ENCODE measurements around the gene PKN1. TPM values are rescaled to one million over a fixed set of nuclear protein-coding genes. Genes with fewer than 3 reads are reported as not detected.

Gene PKN1
- total RNA-seq, 4 donors from 2014 or later: 13.2 to 30.9 (median 16.4) TPM

DNA sequence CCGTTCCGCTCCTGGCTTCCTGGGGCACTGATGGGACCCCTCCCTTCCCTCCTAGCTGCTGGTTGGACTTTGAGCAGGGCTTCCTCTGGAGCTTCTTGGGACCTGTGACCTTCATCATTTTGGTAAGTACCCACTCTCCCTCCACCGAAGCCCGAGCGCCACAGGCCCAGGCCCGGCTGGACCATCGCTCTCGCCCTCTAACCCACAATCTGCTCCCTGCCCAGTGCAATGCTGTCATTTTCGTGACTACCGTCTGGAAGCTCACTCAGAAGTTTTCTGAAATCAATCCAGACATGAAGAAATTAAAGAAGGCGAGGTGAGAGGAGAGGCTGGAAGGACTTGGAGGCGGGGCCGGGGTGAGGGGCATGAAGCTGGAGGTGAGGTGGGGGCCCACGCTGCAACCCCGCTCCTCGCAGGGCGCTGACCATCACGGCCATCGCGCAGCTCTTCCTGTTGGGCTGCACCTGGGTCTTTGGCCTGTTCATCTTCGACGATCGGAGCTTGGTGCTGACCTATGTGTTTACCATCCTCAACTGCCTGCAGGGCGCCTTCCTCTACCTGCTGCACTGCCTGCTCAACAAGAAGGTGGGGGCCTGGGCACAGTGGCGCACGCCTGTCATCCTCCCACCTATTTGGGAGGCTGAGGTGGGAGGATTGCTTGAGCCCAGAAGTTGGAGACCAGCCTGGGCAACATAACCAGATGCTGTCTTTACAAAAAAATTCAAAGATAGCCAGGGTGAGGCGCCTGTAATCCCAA is 26.3 kb upstream of the PKN1 start:
- DNase-seq (ENCODE audit: low spot score in 2 of 2): no peak
- H3K4me3 ChIP-seq (ENCODE audit: low read depth, poor library complexity, severe bottlenecking): no peak overlapping the region
- intact Hi-C loops (cut with DNase I; ENCODE audit: low total_unique reads): no loop called here
- TF ChIP-seq, protein P1, sequence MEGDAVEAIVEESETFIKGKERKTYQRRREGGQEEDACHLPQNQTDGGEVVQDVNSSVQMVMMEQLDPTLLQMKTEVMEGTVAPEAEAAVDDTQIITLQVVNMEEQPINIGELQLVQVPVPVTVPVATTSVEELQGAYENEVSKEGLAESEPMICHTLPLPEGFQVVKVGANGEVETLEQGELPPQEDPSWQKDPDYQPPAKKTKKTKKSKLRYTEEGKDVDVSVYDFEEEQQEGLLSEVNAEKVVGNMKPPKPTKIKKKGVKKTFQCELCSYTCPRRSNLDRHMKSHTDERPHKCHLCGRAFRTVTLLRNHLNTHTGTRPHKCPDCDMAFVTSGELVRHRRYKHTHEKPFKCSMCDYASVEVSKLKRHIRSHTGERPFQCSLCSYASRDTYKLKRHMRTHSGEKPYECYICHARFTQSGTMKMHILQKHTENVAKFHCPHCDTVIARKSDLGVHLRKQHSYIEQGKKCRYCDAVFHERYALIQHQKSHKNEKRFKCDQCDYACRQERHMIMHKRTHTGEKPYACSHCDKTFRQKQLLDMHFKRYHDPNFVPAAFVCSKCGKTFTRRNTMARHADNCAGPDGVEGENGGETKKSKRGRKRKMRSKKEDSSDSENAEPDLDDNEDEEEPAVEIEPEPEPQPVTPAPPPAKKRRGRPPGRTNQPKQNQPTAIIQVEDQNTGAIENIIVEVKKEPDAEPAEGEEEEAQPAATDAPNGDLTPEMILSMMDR (IDR thresholded peaks at IDR 0.05): no peak
- no peak for TF ChIP-seq POLR2A (IDR thresholded peaks at IDR 0.05)
- WGBS, 2 donors: 87 to 91% methylated on average over 27 of the region's 27 CpGs

DNA sequence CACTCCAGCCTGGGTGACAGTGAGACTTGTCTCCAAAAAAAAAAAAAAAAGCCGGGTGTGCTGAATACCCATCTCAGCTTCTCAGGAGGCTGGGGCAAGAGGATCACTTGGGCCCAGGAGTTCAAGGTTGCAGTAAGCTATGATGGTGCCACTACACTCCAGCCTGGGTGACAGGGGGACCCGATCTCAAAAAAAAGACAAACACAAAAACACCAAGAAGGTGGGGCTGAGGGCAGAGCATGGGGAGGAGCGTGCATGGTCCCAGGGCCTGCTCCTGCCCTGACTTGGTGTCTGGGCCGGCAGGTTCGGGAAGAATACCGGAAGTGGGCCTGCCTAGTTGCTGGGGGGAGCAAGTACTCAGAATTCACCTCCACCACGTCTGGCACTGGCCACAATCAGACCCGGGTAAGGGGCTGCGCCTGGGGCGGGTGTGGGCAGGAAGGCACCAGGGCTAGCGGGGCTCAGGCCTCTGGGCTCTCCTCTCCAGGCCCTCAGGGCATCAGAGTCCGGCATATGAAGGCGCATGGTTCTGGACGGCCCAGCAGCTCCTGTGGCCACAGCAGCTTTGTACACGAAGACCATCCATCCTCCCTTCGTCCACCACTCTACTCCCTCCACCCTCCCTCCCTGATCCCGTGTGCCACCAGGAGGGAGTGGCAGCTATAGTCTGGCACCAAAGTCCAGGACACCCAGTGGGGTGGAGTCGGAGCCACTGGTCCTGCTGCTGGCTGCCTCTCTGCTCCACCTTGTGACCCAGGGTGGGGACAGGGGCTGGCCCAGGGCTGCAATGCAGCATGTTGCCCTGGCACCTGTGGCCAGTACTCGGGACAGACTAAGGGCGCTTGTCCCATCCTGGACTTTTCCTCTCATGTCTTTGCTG is 25.3 kb upstream of the PKN1 start:
- 70 to 78% methylated on average over 11 to 19 of the region's 20 CpGs for WGBS, 2 donors
- no peak for DNase-seq (ENCODE audit: low spot score in 2 of 2)
- intact Hi-C loops (cut with DNase I; ENCODE audit: low total_unique reads): no loop called here
- H3K4me3 ChIP-seq (ENCODE audit: low read depth, poor library complexity, severe bottlenecking): no peak overlapping the region
- TF ChIP-seq POLR2A (IDR thresholded peaks at IDR 0.05): no peak
- TF ChIP-seq, protein P1 (IDR thresholded peaks at IDR 0.05): no peak

DNA sequence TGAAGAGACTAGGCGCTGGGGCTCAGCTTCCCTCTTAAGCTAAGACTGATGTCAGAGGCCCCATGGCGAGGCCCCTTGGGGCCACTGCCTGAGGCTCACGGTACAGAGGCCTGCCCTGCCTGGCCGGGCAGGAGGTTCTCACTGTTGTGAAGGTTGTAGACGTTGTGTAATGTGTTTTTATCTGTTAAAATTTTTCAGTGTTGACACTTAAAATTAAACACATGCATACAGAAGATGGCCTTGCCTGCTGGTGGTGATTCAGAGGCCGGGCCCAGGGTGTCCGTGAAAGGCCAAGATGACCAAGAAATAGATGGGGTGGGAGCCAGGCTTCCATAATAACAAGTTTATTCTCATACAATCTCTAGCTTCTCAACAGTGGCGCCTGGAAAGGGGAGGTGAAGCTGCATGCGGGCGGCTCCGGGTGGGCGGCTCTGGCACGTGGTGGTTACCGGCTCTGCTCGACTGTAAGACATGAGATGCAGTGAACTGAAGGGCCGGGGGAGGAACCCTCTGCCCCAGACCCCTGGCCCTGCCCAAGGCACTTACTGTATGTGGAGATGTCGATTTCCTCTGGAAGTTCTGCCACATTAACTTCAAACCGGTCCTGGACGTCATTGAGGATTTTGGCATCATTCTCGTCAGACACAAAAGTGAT is 24.5 kb upstream of the PKN1 start:
- DNase-seq (ENCODE audit: low spot score in 2 of 2): no peak
- 71 to 81% methylated on average over 16 to 20 of the region's 20 CpGs for WGBS, 2 donors
- intact Hi-C loops (cut with DNase I; ENCODE audit: low total_unique reads): no loop called here
- no peak overlapping the region for H3K4me3 ChIP-seq (ENCODE audit: low read depth, poor library complexity, severe bottlenecking)
- TF ChIP-seq, protein P1 (IDR thresholded peaks at IDR 0.05): no peak
- no peak for TF ChIP-seq POLR2A (IDR thresholded peaks at IDR 0.05)

DNA sequence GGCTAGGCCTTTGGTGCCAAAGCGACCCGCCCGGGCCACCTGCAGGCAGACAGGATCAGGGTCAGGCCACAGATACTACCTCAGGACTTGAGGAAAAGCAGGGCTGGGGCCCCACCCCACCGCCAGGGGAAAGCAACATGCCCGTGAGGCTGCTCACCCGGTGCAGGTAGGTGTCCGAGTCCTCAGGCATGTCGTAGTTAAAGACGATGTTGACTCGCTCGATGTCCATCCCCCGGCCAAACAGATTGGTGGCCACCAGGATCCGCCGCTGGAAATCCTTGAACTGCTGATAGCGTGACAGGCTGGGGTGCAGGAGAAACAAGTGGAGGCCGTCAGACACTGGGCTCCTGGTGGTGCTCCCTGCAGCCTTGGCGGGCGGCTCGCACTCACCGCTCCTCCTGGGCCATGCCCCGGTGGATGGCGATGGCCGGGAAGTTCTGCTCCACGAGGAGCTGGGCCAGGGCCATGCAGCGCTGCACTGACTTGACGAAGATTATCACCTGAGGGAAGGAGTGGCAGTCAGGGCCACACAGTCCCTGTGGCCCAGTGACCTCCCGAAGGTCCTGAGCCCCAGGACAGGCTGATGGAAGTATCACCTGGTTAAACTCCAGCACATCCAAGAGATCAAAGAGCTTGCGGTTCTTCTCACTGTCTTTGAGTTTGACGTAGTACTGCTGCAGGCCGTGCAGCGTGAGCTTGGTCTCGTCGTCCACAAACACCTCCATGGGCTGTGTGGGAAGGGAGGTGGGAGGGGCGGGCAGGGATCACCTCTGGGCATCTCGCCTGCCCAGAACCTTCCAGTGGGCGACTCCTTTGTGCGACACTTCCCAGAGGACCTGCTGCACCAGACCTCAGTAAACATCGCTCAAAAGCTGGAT is 23.7 kb upstream of the PKN1 start:
- 87 to 91% methylated on average over 36 of the region's 38 CpGs for WGBS, 2 donors
- DNase-seq (ENCODE audit: low spot score in 2 of 2): no peak
- H3K4me3 ChIP-seq (ENCODE audit: low read depth, poor library complexity, severe bottlenecking): no peak overlapping the region
- intact Hi-C loops (cut with DNase I; ENCODE audit: low total_unique reads): no loop called here
- TF ChIP-seq, protein P1 (IDR thresholded peaks at IDR 0.05): no peak
- TF ChIP-seq POLR2A (IDR thresholded peaks at IDR 0.05): no peak
